ENCODE results near the gene CXorf66.

- TF ChIP-seq CTCF (IDR thresholded peaks at IDR 0.05; ENCODE audit: low read depth, low read length): peak; percentile 27
- TF ChIP-seq MAX (IDR thresholded peaks at IDR 0.05; ENCODE audit: low read depth, low read length): no peak
Measured at GRCh38 chrX:139967300-139967699, 2.0 kb upstream of the CXorf66 start.

Data from NB4 (cell line).